Fibroblast of lung (primary cell): ENCODE results near the gene MICA. TPM values are rescaled to one million over a fixed set of nuclear protein-coding genes. Genes with fewer than 3 reads are reported as not detected.
A peak's percentile ranks its signal among the peaks of the same experiment; 100 is the strongest.

Experiments used
- DNase-seq, 2 donors: peaks; one replicate each; pipeline versions ENCODE4 v3.0.0 to v3.0.0-alpha.2; 2010; ENCODE audit warnings: low read depth in 2 of 2
- H2AFZ ChIP-seq: 2 replicates; pipeline ENCODE4 v1.5.1; 2012; ENCODE audit warnings: low read length, control low read depth, inconsistent platforms
- H3K27ac ChIP-seq: 2 replicates; pipeline ENCODE4 v1.5.1; 2011; ENCODE audit warnings: low read length, control low read depth; ENCODE audit not compliant: insufficient read depth
- H3K27me3 ChIP-seq: 2 replicates; pipeline ENCODE4 v1.5.1; 2011; ENCODE audit warnings: mild to moderate bottlenecking, low read length; ENCODE audit not compliant: control insufficient read depth, insufficient read depth
- H3K36me3 ChIP-seq: 2 replicates; pipeline ENCODE4 v1.5.1; 2011; ENCODE audit warnings: low read length; ENCODE audit not compliant: control insufficient read depth, insufficient read depth
- H3K4me1 ChIP-seq: 2 replicates; pipeline ENCODE4 v1.5.1; 2011; ENCODE audit warnings: low read length; ENCODE audit not compliant: control insufficient read depth, insufficient read depth; ENCODE audit errors: extremely low read depth
- H3K4me2 ChIP-seq: 2 replicates; pipeline ENCODE4 v1.5.1; 2011; ENCODE audit warnings: low read length, control low read depth; ENCODE audit not compliant: insufficient read depth; ENCODE audit errors: extremely low read depth
- H3K4me3 ChIP-seq, 4 experiments: fragments of 200-600 bp in 1 of 4; sonication (generic) in 1 of 4; replicated peaks in 1 of 4; 2 replicates each; pipeline ENCODE4 v1.5.1; 2011 to 2016; ENCODE audit warnings: low read length in 4 of 4, low read depth in 3 of 4, mild to moderate bottlenecking in 3 of 4, control low read depth in 2 of 4, inconsistent platforms in 1 of 4, mixed read lengths in 1 of 4; ENCODE audit not compliant: insufficient read depth in 1 of 4; ENCODE audit errors: control extremely low read depth in 1 of 4
- H3K79me2 ChIP-seq: 2 replicates; pipeline ENCODE4 v1.5.1; 2012; ENCODE audit warnings: mild to moderate bottlenecking, low read length, inconsistent platforms; ENCODE audit not compliant: control insufficient read depth, insufficient read depth
- H3K9ac ChIP-seq: 2 replicates; pipeline ENCODE4 v1.5.1; 2011; ENCODE audit warnings: mild to moderate bottlenecking, low read length, control low read depth; ENCODE audit not compliant: insufficient read depth
- H3K9me3 ChIP-seq: 2 replicates; pipeline ENCODE4 v1.5.1; 2012; ENCODE audit warnings: low read depth, low read length; ENCODE audit not compliant: control insufficient read depth, insufficient read depth
- H4K20me1 ChIP-seq: 2 replicates; pipeline ENCODE4 v1.5.1; 2011; ENCODE audit warnings: low read length; ENCODE audit not compliant: control insufficient read depth, insufficient read depth; ENCODE audit errors: extremely low read depth
- EZH2 ChIP-seq: IDR thresholded peaks from 2 replicates; pipeline ENCODE4 v1.5.1; 2012; ENCODE audit warnings: low read length, control low read depth, mild to moderate bottlenecking; ENCODE audit errors: missing control alignments
- polyA plus RNA-seq, 2 donors: library from polyadenylated mRNA; depleted of rRNA in 1 of 2; stranded (reverse) in 1 of 2; unstranded in 1 of 2; fragments of >200 nt; gene quantifications; 2 replicates each; pipeline ENCODE4 v1.2.1, GENCODE V29; 2011 to 2012; ENCODE audit warnings: missing spikeins in 1 of 2
- total RNA-seq: library from RNA; depleted of rRNA; stranded (reverse); fragments of >200 nt; gene quantifications from 2 replicates; pipeline ENCODE4 v1.2.1, GENCODE V29; 2014
- TF ChIP-seq, protein P1 (sequence below), 2 donors: IDR thresholded peaks in 1 of 2; conservative IDR thresholded peaks in 1 of 2; 1 replicate in 1 of 2; 2 replicates in 1 of 2; pipeline ENCODE4 v1.5.1; 2011 to 2012; ENCODE audit warnings: low read length in 2 of 2, control low read depth in 1 of 2, inconsistent platforms in 1 of 2, low read depth in 1 of 2, mild to moderate bottlenecking in 1 of 2

Gene MICA
- total and polyA plus RNA-seq, 2 donors (not counting 1 experiment from before 2014, with no cell fraction given): 54.2 to 85.2 TPM

DNA sequence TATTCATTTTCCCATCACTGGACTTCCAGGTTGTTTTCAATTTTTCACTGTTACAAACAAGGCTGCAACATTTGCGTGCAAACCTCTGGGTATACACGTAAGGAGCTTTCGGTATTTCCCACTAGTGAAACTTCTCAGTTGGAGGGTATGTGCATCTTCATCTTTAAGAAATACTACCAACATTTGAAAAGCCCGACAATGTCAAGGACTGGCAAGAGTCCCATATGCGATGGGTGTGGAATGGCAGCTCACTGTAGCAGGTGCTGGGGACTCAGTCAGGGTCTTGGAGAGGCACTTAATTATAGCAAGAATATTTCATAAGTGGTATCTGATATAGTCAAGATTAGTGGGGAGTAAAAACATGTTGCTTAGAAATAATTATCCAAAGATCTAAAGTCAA lies 37.5 kb upstream of the MICA start:
- H3K4me2 ChIP-seq: no peak overlapping the region
- DNase-seq: no peak
- no peak overlapping the region for H3K27ac ChIP-seq
- no peak overlapping the region for H3K9ac ChIP-seq
- H4K20me1 ChIP-seq: no peaks in the 10 kb centered on the region
- peaks cover 2% of the 10 kb centered on the region for H3K4me1 ChIP-seq
- H3K27me3 ChIP-seq: peaks cover 33% of the 10 kb centered on the region
- H3K36me3 ChIP-seq: no peaks in the 10 kb centered on the region
- H2AFZ ChIP-seq: no peak overlapping the region
- no peaks in the 10 kb centered on the region for H3K9me3 ChIP-seq
- TF ChIP-seq, protein P1, sequence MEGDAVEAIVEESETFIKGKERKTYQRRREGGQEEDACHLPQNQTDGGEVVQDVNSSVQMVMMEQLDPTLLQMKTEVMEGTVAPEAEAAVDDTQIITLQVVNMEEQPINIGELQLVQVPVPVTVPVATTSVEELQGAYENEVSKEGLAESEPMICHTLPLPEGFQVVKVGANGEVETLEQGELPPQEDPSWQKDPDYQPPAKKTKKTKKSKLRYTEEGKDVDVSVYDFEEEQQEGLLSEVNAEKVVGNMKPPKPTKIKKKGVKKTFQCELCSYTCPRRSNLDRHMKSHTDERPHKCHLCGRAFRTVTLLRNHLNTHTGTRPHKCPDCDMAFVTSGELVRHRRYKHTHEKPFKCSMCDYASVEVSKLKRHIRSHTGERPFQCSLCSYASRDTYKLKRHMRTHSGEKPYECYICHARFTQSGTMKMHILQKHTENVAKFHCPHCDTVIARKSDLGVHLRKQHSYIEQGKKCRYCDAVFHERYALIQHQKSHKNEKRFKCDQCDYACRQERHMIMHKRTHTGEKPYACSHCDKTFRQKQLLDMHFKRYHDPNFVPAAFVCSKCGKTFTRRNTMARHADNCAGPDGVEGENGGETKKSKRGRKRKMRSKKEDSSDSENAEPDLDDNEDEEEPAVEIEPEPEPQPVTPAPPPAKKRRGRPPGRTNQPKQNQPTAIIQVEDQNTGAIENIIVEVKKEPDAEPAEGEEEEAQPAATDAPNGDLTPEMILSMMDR (conservative IDR thresholded peaks at IDR 0.05 in 1 of 2, IDR thresholded peaks at IDR 0.05 in 1 of 2; ENCODE audit: low read depth in 1 of 2, low read length in 2 of 2): no peak
- peak; percentile 3 for TF ChIP-seq EZH2
- no peaks in the 10 kb centered on the region for H3K79me2 ChIP-seq
- no peak overlapping the region for H3K4me3 ChIP-seq

DNA sequence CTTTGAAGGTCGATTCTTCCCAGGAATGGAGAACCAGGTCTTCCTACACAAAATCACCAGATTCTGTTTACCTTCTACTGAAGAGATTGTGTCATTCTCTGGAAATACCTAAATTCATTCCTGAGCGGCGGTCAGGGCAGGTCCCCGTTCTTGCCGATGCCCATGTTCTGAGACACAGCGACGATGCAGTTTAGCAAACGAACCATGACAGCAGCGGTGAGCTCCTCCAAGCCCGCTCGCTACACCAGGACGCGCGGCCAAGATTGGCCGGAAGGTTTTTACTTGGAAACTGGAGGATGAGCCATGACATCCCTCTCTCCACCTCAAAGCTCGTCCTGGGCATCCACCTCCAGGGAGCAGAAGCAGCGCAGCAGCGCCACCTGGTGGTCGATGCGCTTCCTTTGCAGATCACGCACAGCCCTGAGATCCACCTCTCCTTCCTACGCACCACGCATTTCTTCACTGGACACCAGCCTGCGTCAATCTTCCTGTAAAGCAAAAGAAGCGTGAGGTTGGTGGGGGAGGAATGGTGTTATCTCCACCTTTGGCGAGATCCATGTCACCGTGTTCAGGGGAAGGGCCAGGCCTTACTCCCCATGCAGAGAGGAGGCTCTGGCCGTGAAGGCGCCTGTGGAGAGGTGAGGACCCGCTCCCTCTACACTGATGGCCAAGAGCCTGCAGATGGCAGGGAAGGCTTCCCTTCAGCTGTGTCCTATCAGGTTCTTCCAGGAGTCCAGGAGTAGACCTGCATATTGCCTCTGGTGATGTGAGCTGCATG lies 36.5 kb upstream of the MICA start:
- H3K4me3 ChIP-seq: peak overlapping the region in 3 of 4 experiments; percentile 21 to 39 (median 30)
- H2AFZ ChIP-seq: peak overlapping the region; percentile 83
- peak overlapping the region; percentile 79 for H3K4me2 ChIP-seq

GRCh38 chr6:31368461-31368860 lies 34.9 kb upstream of the MICA start:
- Histone ChIP-seq H3K27ac (no peak overlapping the region), H3K36me3 (no peaks in the 10 kb centered on the region), H3K9me3 (no peaks in the 10 kb centered on the region), H3K4me2 (no peak overlapping the region), H3K27me3 (peaks cover 24% of the 10 kb centered on the region), H3K9ac (no peak overlapping the region), H3K79me2 (no peaks in the 10 kb centered on the region), H3K4me1 (peaks cover 2% of the 10 kb centered on the region), H2AFZ (no peak overlapping the region), H4K20me1 (no peaks in the 10 kb centered on the region), H3K4me3 (no peak overlapping the region)
- TF ChIP-seq, protein P1 (conservative IDR thresholded peaks at IDR 0.05 in 1 of 2, IDR thresholded peaks at IDR 0.05 in 1 of 2; ENCODE audit: low read depth in 1 of 2, low read length in 2 of 2): no peak
- TF ChIP-seq EZH2: no peak
- no peak for DNase-seq

More for the DNA sequence above, 36.5 kb upstream of the MICA start:
- peaks cover 2% of the 10 kb centered on the region for H3K4me1 ChIP-seq
- peaks cover 33% of the 10 kb centered on the region for H3K27me3 ChIP-seq
- no peaks in the 10 kb centered on the region for H3K9me3 ChIP-seq
- no peaks in the 10 kb centered on the region for H4K20me1 ChIP-seq
- peak; percentile 70 to 83 for DNase-seq
- no peaks in the 10 kb centered on the region for H3K36me3 ChIP-seq
- no peak for TF ChIP-seq EZH2
- TF ChIP-seq, protein P1 (conservative IDR thresholded peaks at IDR 0.05 in 1 of 2, IDR thresholded peaks at IDR 0.05 in 1 of 2; ENCODE audit: low read depth in 1 of 2, low read length in 2 of 2): peak; percentile 91 to 93
- no peak overlapping the region for H3K27ac ChIP-seq
- no peaks in the 10 kb centered on the region for H3K79me2 ChIP-seq
- H3K9ac ChIP-seq: no peak overlapping the region
